NCI-H1048 (cell line): ENCODE results near the gene SLC25A20.

Source experiments
- DNase-seq: peaks from one replicate; lab custom pipeline; 2025; lab: John Stamatoyannopoulos, UW

The SLC25A20 gene

DNA sequence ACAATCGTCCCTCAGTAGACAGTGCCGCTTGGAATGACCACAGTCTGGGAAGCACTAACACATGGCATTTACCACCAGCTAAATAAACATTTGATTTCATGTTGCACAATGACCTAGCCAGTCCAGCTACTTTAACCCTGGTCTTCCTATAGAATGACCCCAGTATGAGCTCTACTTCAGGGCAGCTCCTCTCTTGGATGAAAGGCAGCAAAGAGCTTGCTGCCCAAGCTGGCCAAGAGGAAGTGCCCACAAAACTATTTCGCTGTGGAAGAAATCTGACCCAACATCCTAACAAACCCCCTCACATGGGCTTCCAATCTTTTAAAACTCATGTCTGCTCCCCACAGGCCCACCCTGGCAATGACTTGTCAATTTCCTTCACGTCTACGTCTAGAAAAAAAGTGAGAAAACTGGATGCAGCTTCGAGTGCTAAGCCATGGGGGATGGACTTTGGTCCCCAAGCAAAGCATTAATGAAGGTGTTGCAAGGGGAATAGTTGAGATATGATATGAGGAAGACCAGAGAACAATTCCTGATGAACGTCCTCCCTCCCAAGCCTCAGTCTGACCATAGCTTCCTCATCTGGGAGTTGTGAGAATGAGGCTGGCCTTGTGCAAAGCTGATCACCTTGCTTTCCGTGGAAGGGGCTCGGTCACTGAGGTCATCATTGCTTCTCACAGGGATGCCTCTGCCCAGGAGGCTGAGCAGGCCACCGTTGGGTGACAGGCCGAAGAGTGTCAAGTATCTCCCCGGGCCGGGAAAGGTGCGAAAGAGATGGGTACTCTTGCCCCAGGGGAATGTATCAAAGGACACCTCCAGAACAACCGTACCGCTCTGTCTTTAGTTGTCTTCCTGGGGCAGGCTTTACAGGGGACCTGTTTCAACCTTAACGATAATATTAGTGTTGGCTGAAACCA, 964 bp downstream of the SLC25A20 start:
- no peak for DNase-seq

DNA sequence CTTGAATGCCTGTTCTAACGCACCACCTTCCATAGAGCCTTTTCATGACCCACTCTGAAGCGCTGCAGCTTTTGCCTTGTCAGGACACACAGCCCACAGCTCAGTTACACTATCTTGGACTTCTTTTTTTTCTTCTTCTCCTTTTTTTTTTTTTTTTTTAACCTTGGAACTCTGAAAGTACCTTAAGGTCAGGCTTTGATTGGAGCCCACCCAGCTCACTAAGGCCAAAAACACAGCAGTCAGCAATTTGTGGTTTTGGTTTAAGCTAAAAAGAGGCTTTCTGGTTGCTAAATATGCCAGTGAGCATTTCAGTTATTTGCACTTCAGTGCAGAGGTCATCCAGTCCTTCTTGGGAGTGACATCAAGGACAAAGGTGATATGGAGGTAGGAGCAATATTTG, 1.7 kb downstream of the SLC25A20 start:
- DNase-seq = no peak

DNA sequence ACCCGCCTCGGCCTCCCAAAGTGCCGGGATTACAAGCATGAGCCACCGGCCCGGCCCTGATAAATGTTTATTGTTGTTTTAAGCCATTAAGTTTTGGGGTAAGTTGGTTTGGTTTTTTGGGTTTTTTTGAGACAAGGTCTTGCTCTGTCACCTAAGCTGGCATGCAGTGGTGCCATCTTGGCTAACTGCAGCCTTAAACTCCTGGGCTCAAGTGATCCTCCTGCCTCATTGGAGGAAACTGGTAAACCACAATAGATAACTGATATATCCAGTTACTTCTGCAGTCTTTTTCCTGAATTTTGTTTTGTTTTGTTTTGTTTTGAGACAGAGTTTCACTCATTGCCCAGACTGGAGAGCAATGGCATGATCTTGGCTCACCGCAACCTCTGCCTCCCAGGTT, 4.2 kb downstream of the SLC25A20 start:
- DNase-seq = no peak

DNA sequence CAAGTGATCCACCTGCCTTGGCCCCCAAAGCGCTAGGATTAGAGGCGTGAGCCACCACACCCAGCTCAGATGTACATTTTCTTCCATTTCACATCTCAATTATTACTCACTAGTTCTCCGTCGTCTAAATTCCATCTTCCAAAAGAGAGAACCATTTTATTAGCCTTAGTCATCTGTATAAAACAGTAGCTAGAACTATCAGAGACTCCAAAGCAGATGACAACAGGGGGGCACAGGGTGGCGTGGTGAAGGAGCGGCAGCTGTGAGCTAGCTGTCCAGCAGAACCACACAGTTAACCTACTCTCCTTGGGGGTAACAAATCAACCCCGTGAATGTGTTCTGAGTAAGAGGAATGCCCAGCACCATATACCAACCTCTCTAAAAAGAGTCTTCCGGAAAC, 7.1 kb downstream of the SLC25A20 start:
- DNase-seq = no peak

DNA sequence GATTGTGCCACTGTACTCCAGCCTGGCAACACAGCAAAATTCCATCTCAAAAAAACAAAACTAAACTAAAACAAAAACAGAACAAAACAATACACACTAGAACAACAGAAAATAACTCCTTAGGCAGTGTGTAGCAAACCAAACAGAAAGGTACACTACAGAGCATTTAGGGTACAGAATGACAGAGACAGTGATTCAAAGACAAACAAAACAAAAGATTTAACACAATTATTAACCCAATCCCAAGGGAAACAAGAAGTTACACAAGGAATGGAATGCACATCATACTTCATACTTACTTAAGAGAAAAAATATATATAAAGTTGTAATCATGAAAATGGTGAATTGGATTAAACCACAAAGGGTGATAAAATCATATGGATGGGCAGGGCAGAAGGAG, 12.9 kb downstream of the SLC25A20 start:
- DNase-seq = no peak

DNA sequence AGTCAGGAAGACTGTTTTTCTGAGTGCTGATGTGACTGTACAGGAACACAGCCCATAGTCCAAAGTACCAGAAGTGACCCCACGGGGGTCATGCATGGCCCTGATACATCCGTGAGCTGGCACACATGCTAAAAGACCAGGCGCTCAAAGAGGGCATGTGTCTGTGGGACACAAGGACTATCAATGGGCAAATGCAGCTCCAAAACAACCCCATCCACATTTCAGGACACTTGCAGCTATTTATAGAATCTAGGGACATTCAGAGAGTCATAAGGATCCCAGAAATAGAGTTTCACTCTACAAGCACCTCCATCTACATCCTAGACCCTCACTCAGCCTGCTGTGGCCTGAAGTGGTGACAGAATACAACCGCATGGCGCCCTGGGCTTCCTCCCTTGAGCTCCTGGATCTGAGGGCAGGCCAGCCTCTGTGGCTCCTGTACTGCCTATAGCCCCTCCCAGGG, 17.0 kb downstream of the SLC25A20 start:
- no peak for DNase-seq

DNA sequence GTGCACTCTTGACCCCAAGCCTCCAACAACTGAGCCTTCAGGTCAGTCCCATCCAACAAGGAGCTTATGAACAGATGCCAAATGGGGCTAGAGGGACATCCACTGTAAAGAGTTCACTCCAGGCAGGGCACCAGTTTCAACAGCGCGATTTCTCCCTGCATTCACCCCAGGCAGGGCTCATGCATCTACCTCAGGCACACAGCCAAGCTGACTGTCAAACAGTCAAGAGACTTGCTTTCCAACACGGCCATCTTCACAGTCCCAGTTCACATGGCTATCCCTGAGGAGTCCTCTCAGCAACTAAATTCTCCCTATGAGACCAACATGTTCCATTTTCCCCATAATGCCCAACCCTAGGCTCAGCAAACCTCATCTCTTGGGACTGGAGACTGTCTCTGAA, 17.7 kb downstream of the SLC25A20 start:
- no peak for DNase-seq

DNA sequence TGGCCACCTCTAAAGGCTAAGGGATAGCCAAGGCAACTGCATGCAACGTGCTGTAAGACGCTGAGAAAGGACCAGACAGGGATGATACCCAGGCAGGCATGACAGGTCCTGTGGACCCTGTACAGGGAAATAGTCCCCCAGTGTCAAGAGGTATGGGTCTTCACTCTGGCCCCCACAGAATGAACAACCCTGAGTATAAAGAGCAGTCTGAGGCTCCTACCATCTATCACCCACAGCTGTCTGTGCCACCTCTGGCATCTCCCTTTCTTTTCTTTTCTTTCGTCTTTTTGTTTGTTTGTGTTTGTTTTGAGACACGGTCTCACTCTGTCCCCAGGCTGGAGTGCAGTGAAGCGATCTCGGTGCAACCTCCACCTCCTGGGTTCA, 18.7 kb downstream of the SLC25A20 start:
- no peak for DNase-seq

DNA sequence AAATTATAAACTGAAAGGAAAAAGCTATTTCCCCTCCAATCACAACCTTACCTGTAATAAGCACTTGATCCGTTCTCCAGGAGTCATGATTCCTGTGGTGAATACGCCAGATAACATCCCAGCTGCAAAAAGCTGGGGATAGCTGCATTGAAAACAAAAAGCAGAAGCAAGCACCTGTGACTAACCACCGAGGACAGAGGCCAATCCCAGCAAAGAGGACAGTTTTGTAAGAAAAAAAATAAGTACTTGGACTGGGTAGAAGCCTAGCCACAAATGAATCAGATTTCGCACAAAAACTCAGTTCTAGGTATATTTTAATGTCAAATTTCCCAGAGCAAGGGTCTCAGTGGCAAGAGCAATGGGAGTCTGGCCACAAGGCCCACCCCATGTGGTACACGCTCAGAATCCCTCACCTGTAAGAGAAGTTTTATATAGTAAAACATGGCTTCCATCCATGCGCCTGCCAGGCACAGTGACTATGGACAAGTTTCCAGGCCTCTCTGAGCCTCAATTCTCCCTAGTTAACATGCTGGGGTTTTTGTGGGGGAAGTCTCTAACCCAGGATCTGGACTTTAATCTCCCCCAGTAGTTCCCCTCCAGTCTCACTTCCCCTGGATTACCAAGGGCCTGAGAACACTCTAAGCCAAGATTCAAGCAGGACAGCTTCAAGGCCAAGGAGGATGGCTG, 19.2 kb downstream of the SLC25A20 start:
- DNase-seq = no peak

DNA sequence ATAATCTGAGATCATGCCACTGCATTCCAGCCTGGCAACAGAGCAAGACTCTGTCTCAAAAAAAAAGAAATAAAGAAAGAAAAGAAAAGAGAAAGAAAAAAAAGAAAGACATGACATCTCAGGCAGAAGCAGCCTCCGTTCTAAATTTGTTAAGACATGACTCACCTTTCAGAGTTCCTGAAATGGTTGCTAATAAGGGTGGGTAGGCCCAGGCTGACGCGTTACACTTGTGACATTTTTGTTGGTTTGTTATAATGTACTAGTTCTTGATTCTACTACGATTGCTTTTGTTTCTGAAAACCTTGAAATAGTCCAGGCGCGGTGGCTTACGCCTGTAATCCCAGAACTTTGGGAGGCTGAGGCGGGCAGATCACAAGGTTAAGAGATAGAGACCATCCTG, 21.0 kb downstream of the SLC25A20 start:
- no peak for DNase-seq

DNA sequence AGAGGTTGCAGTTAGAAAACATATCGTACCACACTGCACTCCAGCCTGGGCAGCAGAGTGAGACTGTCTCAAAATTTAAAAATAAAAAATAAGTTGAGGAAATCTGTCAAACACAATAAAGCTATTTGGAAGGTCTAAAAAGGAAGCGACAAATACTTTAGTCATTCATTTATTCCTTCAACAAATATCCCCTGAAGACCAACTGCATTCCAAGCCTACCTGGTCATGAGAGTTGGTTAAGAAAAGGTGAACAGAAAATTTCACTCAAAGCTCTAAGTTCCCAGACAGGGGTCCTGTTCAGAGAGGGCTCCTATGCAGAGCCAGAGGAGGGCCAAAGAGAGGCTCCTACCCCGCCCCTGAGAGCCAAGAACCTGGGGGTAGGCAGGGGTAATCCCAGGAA, 35.6 kb downstream of the SLC25A20 start:
- no peak for DNase-seq

DNA sequence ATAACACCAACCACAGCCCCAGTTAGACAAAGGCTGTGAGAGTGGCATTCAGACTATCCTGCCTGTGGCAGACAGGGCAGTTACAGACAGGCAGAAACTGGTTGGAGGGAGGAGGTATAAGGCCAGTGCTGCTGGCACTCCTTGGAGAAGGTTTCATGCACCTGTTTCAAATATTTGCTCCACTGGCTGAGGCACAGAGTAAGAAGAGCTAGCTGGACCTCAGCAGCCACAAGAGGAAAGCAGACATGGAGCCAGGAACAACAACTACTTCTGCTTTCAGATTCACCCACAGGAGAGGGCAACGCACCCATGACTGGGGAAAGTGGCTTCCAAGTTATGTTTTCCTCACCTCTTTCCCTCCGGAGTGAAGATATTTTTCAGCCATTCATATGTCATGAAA, 39.5 kb downstream of the SLC25A20 start:
- no peak for DNase-seq

DNA sequence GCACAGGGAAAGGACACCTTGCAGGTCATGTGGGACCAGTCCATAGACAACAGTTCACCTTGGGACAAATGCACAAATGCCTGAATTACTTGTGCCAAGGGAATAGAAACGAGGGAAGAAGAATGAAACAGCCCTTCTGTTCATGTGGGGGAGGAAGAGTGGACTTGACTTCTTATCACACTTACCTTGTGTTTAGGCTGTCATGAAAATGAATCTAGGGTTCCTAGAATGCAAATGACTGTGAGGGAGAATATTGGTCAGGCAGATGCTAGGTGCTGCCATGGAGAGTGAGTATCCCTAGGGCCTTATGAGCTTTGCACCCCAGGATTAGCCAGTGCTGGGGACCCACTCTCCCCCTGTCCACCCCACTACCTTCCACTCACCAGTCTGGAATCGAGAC, 40.0 kb downstream of the SLC25A20 start:
- no peak for DNase-seq

DNA sequence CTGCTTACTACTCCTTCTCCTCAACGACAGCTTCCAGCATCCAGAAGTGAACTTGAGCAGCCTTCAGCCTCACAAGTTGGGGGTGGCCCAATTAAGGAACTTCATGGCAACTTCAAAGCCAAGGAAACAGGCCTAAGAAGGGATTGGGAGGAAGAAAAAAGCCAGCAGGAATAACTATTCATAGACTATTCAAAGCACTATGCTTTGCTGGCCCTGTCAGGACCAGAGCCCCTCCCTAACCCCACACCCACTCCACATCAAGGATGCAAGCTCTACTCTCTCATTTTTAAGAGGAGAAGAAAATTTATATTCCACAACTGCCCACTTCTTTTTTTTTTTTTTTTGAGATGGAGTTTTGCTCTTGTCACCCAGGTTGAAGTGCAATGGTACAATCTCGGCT, 41.0 kb downstream of the SLC25A20 start:
- DNase-seq = no peak

DNA sequence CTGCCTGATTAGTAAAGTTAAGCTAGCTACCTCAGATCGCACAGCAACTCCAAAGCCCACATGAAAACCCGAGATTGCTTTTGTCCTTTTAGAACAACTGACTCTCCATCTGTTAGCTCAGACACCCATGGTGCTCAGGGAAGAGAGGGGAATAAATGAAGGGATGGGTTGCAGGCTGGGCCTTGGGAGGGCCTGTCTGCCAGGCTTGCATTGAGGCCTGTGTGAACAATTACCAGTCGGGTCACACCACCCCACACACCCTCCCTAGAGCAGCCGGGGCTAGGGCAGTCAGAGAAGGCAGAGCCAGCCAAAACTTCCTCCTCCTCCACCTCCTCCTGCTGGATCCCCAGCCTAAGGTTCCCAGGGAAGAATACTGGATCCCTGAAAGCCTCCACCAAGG, 42.2 kb downstream of the SLC25A20 start:
- no peak for DNase-seq

DNA sequence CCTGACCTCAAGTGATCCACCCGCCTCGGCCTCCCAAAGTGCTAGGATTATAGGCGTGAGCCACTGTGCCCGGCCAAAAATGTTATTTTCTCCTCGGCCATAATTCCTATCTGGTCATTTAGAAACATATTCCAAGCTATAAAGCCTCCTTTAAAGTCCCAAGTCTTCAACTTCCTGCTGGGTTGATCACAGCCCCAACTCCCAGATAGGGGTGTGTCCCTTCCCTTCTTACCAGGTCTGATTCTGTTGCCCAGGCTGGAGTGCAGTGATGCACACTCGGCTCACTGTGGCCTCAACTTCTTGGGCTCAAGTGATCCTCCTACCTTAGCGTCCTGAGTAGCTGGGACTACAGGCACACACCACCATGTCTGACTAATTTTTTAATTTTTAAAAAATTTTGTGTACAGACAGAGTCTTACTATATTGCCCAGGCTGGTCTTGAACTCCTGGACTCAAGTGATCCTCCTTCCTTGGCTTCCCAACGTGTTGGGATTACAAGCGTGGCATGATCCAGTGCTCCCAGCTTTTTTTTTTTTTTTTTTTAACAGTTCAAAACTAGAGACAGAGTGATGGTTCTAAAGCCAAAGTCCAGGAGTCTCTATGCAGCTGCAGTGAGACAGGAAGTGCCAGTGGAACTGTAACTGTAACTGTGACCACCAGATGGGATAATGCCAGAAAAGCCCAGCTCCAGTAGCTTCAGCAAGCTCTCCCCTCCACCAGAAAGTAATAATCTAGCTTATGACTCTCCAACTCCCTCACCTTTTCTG, 42.8 kb downstream of the SLC25A20 start:
- DNase-seq = no peak

DNA sequence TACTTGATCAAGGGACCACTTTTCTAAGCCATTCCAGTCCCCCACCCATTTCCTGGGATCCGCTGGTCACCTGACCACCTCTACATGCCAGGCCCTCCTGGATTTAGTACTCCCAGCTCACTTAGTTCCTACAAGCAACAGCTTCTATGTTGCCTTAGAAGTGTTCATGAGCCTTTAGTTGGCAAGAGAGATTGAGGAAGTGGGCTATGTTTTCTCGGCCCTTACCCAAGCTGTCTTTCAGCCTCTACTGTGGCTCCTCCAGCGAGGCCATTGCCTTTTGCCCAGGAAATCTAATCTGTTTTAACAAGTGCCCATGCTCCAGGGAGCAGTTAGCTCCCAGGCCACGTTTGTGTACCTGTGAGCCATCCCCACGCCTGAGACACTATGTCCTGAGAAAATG, 46.5 kb downstream of the SLC25A20 start:
- DNase-seq = no peak

DNA sequence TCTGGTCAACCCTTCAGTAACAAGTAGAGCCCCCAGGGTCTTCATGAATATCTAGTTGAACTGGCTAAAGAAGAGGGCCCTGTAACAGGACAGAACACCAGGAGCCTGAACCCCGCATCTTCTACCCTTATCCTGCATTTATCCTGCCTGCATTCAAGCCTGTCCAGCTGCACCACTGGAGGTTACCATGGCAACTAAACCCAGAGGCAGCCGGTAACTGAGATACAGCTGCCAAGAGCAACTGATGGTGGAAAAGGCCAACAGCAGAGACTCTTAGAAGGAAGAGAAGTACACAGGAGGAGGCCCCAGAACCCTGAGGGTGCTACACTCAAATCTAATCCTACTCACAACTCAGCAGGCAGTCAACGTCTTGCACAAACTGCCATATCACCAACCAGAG, 47.3 kb downstream of the SLC25A20 start:
- no peak for DNase-seq

DNA sequence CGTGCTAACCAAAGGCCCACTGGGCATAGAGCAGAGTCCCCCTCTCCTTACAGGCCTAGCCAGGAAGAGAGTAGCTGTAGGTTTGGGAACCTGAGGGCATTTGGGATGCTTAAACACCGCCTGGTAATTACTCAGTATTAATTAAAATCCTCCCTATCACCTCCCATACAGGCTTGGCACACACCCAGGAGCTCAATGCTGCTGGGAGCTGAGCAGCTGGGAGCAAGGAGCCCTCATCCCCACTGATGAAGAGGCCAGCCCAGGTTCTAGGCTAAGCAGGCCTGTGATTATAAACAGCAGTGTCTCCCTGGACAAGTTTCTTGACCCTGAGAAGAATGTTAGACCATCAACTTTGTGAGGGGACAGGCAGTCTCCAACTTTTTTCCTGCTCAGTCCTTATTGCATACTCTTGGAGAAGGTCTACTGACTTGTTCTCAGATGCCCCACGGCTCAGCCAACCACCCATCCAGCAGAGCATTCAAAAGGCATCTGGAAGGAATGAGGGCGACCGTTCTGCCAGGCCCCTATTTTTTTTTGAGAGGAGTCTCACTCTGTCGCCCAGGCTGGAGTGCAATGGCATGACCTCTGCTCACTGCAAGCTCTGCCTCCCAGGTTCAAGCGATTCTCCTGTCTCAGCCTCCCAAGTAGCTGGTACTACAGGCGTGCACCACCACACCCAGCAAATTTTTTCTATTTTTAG, 49.7 kb downstream of the SLC25A20 start:
- no peak for DNase-seq

DNA sequence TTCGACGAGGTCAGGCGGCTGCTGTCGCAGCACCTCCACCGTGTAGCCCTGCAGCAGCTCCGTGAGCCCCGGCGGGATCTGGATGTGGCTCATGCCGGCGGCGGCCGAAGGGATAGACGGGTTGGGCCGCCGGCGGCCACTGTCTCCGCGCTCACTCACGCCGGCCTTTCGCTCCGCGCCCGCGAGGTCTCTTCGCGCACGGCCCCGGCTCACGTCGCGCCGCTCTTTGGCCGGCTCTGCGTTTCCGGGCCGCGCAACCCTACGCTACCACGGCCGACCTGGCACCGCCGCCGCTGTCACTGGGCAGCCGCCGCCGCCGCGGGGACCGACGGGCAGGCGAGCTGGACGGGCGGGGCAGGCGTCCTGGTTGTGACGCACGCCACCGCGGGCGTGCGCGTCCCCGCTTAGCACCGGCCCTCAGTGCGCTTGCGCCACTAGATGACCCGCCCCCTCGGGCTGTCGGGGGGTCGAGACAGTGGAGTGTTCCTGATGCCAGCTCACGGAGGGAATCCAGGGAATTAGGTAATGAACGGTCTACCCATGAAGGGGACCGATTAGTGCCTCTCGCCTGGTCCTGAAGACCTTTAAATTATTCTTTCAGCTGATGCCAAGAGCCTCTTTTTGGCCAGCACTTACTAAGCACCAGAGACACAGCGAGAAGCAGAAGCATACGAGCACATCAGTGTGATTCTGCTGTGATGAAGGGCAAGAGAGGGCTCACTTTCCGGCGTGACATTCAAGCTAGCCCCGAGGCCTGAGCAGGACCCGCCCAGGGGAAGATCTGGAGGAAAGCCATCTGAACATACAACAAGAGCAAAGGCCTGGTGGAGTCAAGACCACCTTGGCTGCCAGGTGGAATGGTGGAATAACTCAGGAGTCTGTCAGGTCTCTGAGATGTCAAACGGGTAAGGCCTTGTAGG, 50.9 kb downstream of the SLC25A20 start, which contains the start of gene PRKAR2A:
Gene PRKAR2A, minus strand, starts transcription at position 371 of the 920 bp plus-strand sequence. Its CDS starts 278 bp downstream, at position 93.
- peak; percentile 80 for DNase-seq

DNA sequence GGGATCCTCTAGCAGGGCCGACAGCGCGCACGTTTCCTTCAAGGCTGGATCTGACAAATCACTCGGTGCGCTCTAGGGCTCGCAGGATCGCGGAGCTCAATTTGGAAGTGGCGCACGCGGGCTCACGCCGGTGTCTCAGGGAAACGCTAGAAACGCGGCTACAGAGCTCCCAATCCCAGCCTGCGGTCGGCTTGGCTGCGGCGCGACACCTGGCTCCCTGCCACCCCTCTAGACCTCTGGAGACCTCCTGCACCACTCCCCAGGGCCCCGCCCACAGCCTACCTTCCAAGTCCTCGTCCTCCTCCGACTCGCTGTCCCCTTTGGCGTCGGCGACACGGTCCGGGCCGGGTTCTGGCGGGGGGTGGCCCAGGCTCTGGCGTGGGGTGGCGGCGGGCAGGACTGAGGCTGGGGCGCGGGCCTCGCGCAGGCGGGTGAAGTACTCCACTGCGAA, 51.6 kb downstream of the SLC25A20 start:
- DNase-seq = peak; percentile 40
